DOHH2 (cell line): ENCODE measurements around the gene TWSG1.
"Not testable (repeated sequence)": the region's sequence is repeated elsewhere in the genome, so short reads cannot be mapped to it uniquely, and the experiment has no call there.

Experiments
- H3F3A ChIP-seq: fragments of 200-600 bp; sonication (generic), shearing (Covaris generic); 2 replicates; pipeline ENCODE4 v1.6.0; 2016; ENCODE audit warnings: antibody characterized with exemption, mild to moderate bottlenecking; ENCODE audit not compliant: control insufficient read depth, insufficient read depth
- H3K27ac ChIP-seq: fragments of 200-600 bp; sonication (generic); 2 replicates; pipeline ENCODE4 v1.5.1; 2014; ENCODE audit warnings: low read depth, mild to moderate bottlenecking, low read length, moderate library complexity
- H3K27me3 ChIP-seq: fragments of 200-600 bp; sonication (generic); 2 replicates; pipeline ENCODE4 v1.6.1; 2014; ENCODE audit warnings: mild to moderate bottlenecking, low read length, mixed read lengths; ENCODE audit not compliant: control insufficient read depth
- H3K36me3 ChIP-seq: fragments of 200-600 bp; sonication (generic); 2 replicates; pipeline ENCODE4 v1.6.1; 2014; ENCODE audit warnings: mild to moderate bottlenecking, low read length, moderate library complexity, mixed read lengths; ENCODE audit not compliant: control insufficient read depth
- H3K4me1 ChIP-seq: fragments of 200-600 bp; sonication (generic); 2 replicates; pipeline ENCODE4 v1.6.1; 2014; ENCODE audit warnings: mild to moderate bottlenecking, low read length, mixed read lengths; ENCODE audit not compliant: control insufficient read depth
- H3K4me2 ChIP-seq: fragments of 200-600 bp; sonication (generic); 2 replicates; pipeline ENCODE4 v1.6.0; 2014; ENCODE audit warnings: mild to moderate bottlenecking, low read length, moderate library complexity
- H3K4me3 ChIP-seq: fragments of 200-600 bp; sonication (generic); 2 replicates; pipeline ENCODE4 v1.5.1; 2014; ENCODE audit warnings: mild to moderate bottlenecking, low read length, mixed read lengths
- H3K79me2 ChIP-seq: fragments of 200-600 bp; sonication (generic); 2 replicates; pipeline ENCODE4 v1.6.1; 2014; ENCODE audit warnings: mild to moderate bottlenecking, low read length, mixed read lengths; ENCODE audit not compliant: control insufficient read depth
- H3K9me2 ChIP-seq: fragments of 200-600 bp; sonication (generic); replicated peaks from 2 replicates; pipeline ENCODE4 v1.6.1; 2014; ENCODE audit warnings: mild to moderate bottlenecking, low read length, mixed read lengths; ENCODE audit not compliant: control insufficient read depth
- H3K9me3 ChIP-seq: fragments of 200-600 bp; sonication (generic); 2 replicates; pipeline ENCODE4 v1.6.1; 2014; ENCODE audit warnings: antibody characterized with exemption, low read length, mixed read lengths; ENCODE audit not compliant: control insufficient read depth, insufficient read depth
- H4K20me1 ChIP-seq: fragments of 200-600 bp; sonication (generic); 2 replicates; pipeline ENCODE4 v1.6.0; 2014; ENCODE audit warnings: low read depth, mild to moderate bottlenecking, antibody characterized with exemption, low read length, moderate library complexity; ENCODE audit not compliant: control insufficient read depth, insufficient read depth
- CTCF ChIP-seq: fragments of 200-600 bp; sonication (generic); IDR thresholded peaks from one replicate; pipeline ENCODE4 v1.5.1; 2014; ENCODE audit warnings: antibody characterized with exemption, mild to moderate bottlenecking, low read depth, low read length; ENCODE audit not compliant: poor library complexity, severe bottlenecking
- EZH2phosphoT487 ChIP-seq: fragments of 200-600 bp; sonication (generic); IDR thresholded peaks from 2 replicates; pipeline ENCODE4 v1.6.1; 2017; ENCODE audit warnings: borderline replicate concordance, mild to moderate bottlenecking, antibody characterized with exemption, low read length, moderate library complexity, mixed read lengths

TWSG1 gene

GRCh38 chr18:9394046-9394445 is 59.5 kb downstream of the TWSG1 start:
- no peak overlapping the region for H3K27ac ChIP-seq
- H4K20me1 ChIP-seq: no peaks in the 10 kb centered on the region
- no peaks in the 10 kb centered on the region for H3K9me2 ChIP-seq
- no peaks in the 10 kb centered on the region for H3F3A ChIP-seq
- H3K27me3 ChIP-seq: no peaks in the 10 kb centered on the region
- TF ChIP-seq EZH2phosphoT487: no peak
- H3K4me3 ChIP-seq: no peak overlapping the region
- H3K4me2 ChIP-seq: no peak overlapping the region
- H3K36me3 ChIP-seq: no peaks in the 10 kb centered on the region
- no peaks in the 10 kb centered on the region for H3K79me2 ChIP-seq
- H3K4me1 ChIP-seq: no peaks in the 10 kb centered on the region
- H3K9me3 ChIP-seq: 0 out of 2 replicates have a peak, but pooled peaks cover 3% of the 10 kb centered on the region

GRCh38 chr18:9400197-9400596 is 65.6 kb downstream of the TWSG1 start:
- Histone ChIP-seq H3K4me1 (no peaks in the 10 kb centered on the region), H3K79me2 (no peaks in the 10 kb centered on the region), H3K27ac (no peak overlapping the region), H3K9me2 (no peaks in the 10 kb centered on the region), H3K27me3 (no peaks in the 10 kb centered on the region), H3F3A (no peaks in the 10 kb centered on the region), H3K36me3 (no peaks in the 10 kb centered on the region), H3K4me3 (no peak overlapping the region), H3K9me3 (no peaks in the 10 kb centered on the region), H3K4me2 (no peak overlapping the region), H4K20me1 (no peaks in the 10 kb centered on the region)
- TF ChIP-seq EZH2phosphoT487: no peak
- TF ChIP-seq CTCF: no peak

- Histone ChIP-seq H3F3A (no peaks in the 10 kb centered on the region), H3K27me3 (no peaks in the 10 kb centered on the region), H3K27ac (no peak overlapping the region), H3K4me2 (no peak overlapping the region), H4K20me1 (no peaks in the 10 kb centered on the region), H3K4me1 (no peaks in the 10 kb centered on the region), H3K9me3 (no peaks in the 10 kb centered on the region), H3K36me3 (no peaks in the 10 kb centered on the region), H3K79me2 (no peaks in the 10 kb centered on the region), H3K4me3 (no peak overlapping the region), H3K9me2 (no peaks in the 10 kb centered on the region)
- TF ChIP-seq CTCF: no peak
- TF ChIP-seq EZH2phosphoT487: no peak
These were observed 66.6 kb downstream of the TWSG1 start for GRCh38 chr18:9401176-9401575.

- H3K4me2 ChIP-seq, H3K4me3 ChIP-seq, H3K9me2 ChIP-seq, H3K4me1 ChIP-seq, H3K27ac ChIP-seq, H3K36me3 ChIP-seq, H3K9me3 ChIP-seq, H3F3A ChIP-seq, H4K20me1 ChIP-seq, H3K27me3 ChIP-seq, H3K79me2 ChIP-seq: not testable (repeated sequence)
These were observed 67.9 kb downstream of the TWSG1 start for GRCh38 chr18:9402358-9403007.
